ENCODE measurements around the gene ZNF235. TPM values are rescaled to one million over a fixed set of nuclear protein-coding genes. Genes with fewer than 3 reads are reported as not detected.

The ZNF235 gene
- total and polyA plus RNA-seq, 2 donors (not counting 3 experiments of a cell fraction or from before 2014, with no cell fraction given): 2.0 to 5.2 TPM

GRCh38 chr19:44345959-44346358 is 41.1 kb upstream of the ZNF235 start:
- H3K9me3 ChIP-seq (replicated peaks; ENCODE audit: control insufficient read depth, insufficient read depth, low read length): no peaks in the 10 kb centered on the region
- intact Hi-C loops (cut with micrococcal nuclease) (no loop called here), dilution Hi-C loops (cut with MboI; ENCODE audit: extremely low pct_ligation_motif_present, low sequenced_read_pairs) (no loop called here)
- ChIA-PET CTCF (no interaction called here), POLR2A (no interaction called here)
- no peaks in the 10 kb centered on the region for H4K20me1 ChIP-seq (replicated peaks; ENCODE audit: control insufficient read depth, extremely low read depth, insufficient read depth, low read length)
- no peaks in the 10 kb centered on the region for H3K27me3 ChIP-seq (ENCODE audit: control insufficient read depth in 2 of 2, insufficient read depth in 2 of 2, low read length in 2 of 2)
- H3K4me3 ChIP-seq (replicated peaks in 1 of 3; ENCODE audit: insufficient read depth in 1 of 3, low read depth in 1 of 3, low read length in 3 of 3): no peak overlapping the region
- no peak overlapping the region for H3K4me2 ChIP-seq (ENCODE audit: insufficient read depth, low read length)
- no TSS peak for BruUV-seq (replicated peaks)
- no peaks in the 10 kb centered on the region for H3K36me3 ChIP-seq (ENCODE audit: control insufficient read depth in 2 of 2, extremely low read depth in 1 of 2, insufficient read depth in 2 of 2, low read length in 2 of 2)
- no peak for TF ChIP-seq POLR2A (IDR thresholded peaks at IDR 0.05; ENCODE audit: low read depth, low read length)
- TF ChIP-seq, protein P1, sequence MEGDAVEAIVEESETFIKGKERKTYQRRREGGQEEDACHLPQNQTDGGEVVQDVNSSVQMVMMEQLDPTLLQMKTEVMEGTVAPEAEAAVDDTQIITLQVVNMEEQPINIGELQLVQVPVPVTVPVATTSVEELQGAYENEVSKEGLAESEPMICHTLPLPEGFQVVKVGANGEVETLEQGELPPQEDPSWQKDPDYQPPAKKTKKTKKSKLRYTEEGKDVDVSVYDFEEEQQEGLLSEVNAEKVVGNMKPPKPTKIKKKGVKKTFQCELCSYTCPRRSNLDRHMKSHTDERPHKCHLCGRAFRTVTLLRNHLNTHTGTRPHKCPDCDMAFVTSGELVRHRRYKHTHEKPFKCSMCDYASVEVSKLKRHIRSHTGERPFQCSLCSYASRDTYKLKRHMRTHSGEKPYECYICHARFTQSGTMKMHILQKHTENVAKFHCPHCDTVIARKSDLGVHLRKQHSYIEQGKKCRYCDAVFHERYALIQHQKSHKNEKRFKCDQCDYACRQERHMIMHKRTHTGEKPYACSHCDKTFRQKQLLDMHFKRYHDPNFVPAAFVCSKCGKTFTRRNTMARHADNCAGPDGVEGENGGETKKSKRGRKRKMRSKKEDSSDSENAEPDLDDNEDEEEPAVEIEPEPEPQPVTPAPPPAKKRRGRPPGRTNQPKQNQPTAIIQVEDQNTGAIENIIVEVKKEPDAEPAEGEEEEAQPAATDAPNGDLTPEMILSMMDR (IDR thresholded peaks at IDR 0.05; ENCODE audit: extremely low read depth in 1 of 2, insufficient read depth in 1 of 2, low read depth in 1 of 2, low read length in 2 of 2): no peak
- TF ChIP-seq GATA2 (IDR thresholded peaks at IDR 0.05; ENCODE audit: insufficient read depth, insufficient read length, low read depth, low read length): no peak
- TF ChIP-seq JUN (IDR thresholded peaks at IDR 0.05; ENCODE audit: borderline replicate concordance, insufficient read depth, insufficient read length, low read depth): no peak
- TF ChIP-seq MAX (IDR thresholded peaks at IDR 0.05; ENCODE audit: insufficient read depth, insufficient read length): no peak
- TF ChIP-seq EZH2 (IDR thresholded peaks at IDR 0.05; ENCODE audit: borderline replicate concordance, low read depth, low read length, severe bottlenecking): no peak
- TF ChIP-seq FOS (IDR thresholded peaks at IDR 0.05; ENCODE audit: borderline replicate concordance, insufficient read depth, low read length): no peak
- no peak for TF ChIP-seq POLR2AphosphoS5 (IDR thresholded peaks at IDR 0.05; ENCODE audit: insufficient read depth, low read depth, low read length)
- TF ChIP-seq MYC (IDR thresholded peaks at IDR 0.05; ENCODE audit: low read depth, low read length): no peak
- DNase-seq (ENCODE audit: low read depth, low spot score): no peak
- no peaks in the 10 kb centered on the region for H3K9me1 ChIP-seq (replicated peaks; ENCODE audit: control insufficient read depth, extremely low read depth, insufficient read depth, low read length)
- no peak overlapping the region for H3K27ac ChIP-seq (ENCODE audit: insufficient read depth, low read depth, low read length)
- peaks cover 5% of the 10 kb centered on the region for H3K79me2 ChIP-seq (ENCODE audit: control insufficient read depth, insufficient read depth, low read length)
- H2AFZ ChIP-seq (ENCODE audit: low read depth, low read length): no peak overlapping the region
- FAIRE-seq: no peak
- no peaks in the 10 kb centered on the region for H3K4me1 ChIP-seq (ENCODE audit: control insufficient read depth, extremely low read depth, insufficient read depth, low read length)
- H3K9ac ChIP-seq (replicated peaks; ENCODE audit: extremely low read depth, insufficient read depth, low read length): no peak overlapping the region

All from endothelial cell of umbilical vein (primary cell).